Common myeloid progenitor, CD34-positive (primary cell): ENCODE data around the gene ELOVL6.
A peak's percentile ranks its signal among the peaks of the same experiment; 100 is the strongest.

Source experiments
- CTCF ChIA-PET: fragments of 350-600 bp; sonication (Branson Sonifier 250); formaldehyde crosslinking; loops from one replicate; lab custom pipeline; 2021; ENCODE audit warnings: antibody characterized with exemption; lab: Charles Lee
- POLR2A ChIA-PET: fragments of 350-600 bp; sonication (Branson Sonifier 250); formaldehyde crosslinking; loops from one replicate; lab custom pipeline; 2021; ENCODE audit warnings: antibody characterized with exemption; lab: Charles Lee
- DNase-seq, 3 donors: peaks; one replicate each; pipeline versions ENCODE4 v3.0.0 to v3.0.0-alpha.2; 2013
- H3K27ac ChIP-seq, 2 experiments: 1 replicate in 1 of 2; 2 replicates in 1 of 2; pipeline ENCODE4 v1.7.0; 2013; ENCODE audit warnings: inconsistent platforms in 2 of 2, low read length in 2 of 2, mild to moderate bottlenecking in 2 of 2, low read depth in 1 of 2, moderate library complexity in 1 of 2; ENCODE audit not compliant: severe bottlenecking in 2 of 2, insufficient read depth in 1 of 2, poor library complexity in 1 of 2
- H3K27me3 ChIP-seq, 5 experiments: replicated peaks in 2 of 5; 1 replicate in 3 of 5; 2 replicates in 2 of 5; pipeline versions ENCODE4 v1.6.1 to v1.7.0; 2013; ENCODE audit warnings: low read length in 4 of 5, mild to moderate bottlenecking in 2 of 5, moderate library complexity in 2 of 5, inconsistent platforms in 1 of 5; ENCODE audit not compliant: insufficient read depth in 5 of 5, control insufficient read depth in 4 of 5
- H3K36me3 ChIP-seq, 4 experiments: 1 replicate in 2 of 4; 2 replicates in 2 of 4; pipeline versions ENCODE4 v1.6.1 to v1.7.0; 2013; ENCODE audit warnings: low read length in 3 of 4, control low read depth in 1 of 4, mild to moderate bottlenecking in 1 of 4; ENCODE audit not compliant: control insufficient read depth in 4 of 4, insufficient read depth in 4 of 4
- H3K4me1 ChIP-seq, 4 experiments: 1 replicate in 3 of 4; 2 replicates in 1 of 4; pipeline versions ENCODE4 v1.6.1 to v1.7.1; 2013; ENCODE audit warnings: low read length in 3 of 4, mild to moderate bottlenecking in 3 of 4, control low read depth in 1 of 4, inconsistent platforms in 1 of 4, moderate library complexity in 1 of 4; ENCODE audit not compliant: control insufficient read depth in 4 of 4, insufficient read depth in 4 of 4; ENCODE audit errors: control extremely low read depth in 1 of 4
- H3K4me3 ChIP-seq, 7 experiments: 1 replicate in 4 of 7; 2 replicates in 3 of 7; pipeline versions ENCODE4 v1.5.1 to v1.7.0; 2013; ENCODE audit warnings: mild to moderate bottlenecking in 7 of 7, low read length in 6 of 7, moderate library complexity in 6 of 7, inconsistent platforms in 2 of 7, low read depth in 2 of 7, control low read depth in 1 of 7; ENCODE audit not compliant: insufficient read depth in 4 of 7, control insufficient read depth in 1 of 7; ENCODE audit errors: extremely low read depth in 1 of 7
- H3K9me3 ChIP-seq, 5 experiments: 1 replicate in 4 of 5; 2 replicates in 1 of 5; pipeline versions ENCODE4 v1.6.1 to v1.7.1; 2013; ENCODE audit warnings: low read length in 4 of 5, mild to moderate bottlenecking in 2 of 5, inconsistent platforms in 1 of 5, low read depth in 1 of 5, moderate library complexity in 1 of 5; ENCODE audit not compliant: control insufficient read depth in 4 of 5, insufficient read depth in 2 of 5; ENCODE audit errors: control extremely low read depth in 1 of 5
- WGBS: methylation state at CpG from one replicate; pipeline ENCODE4 v1.1.5; 2013; ENCODE audit not compliant: insufficient coverage; 5-methylcytosine and 5-hydroxymethylcytosine counted together

Gene ELOVL6

GRCh38 chr4:110211007-110211769, 12.8 kb upstream of the ELOVL6 start:
- CTCF ChIA-PET, result interaction anchor here (0.7 to 1.9 kb wide), 10 partner anchors 8 to 202 kb away, joined by 3 to 8 read pairs (median 4); no protein-coding TSS in a partner anchor
- H3K27ac ChIP-seq, result no peak overlapping the region
- H3K36me3 ChIP-seq, result no peaks in the 10 kb centered on the region
- DNase-seq, result peak; percentile 56 to 75 (median 73)
- H3K4me1 ChIP-seq, result no peaks in the 10 kb centered on the region
- H3K27me3 ChIP-seq, result no peaks in the 10 kb centered on the region
- peak overlapping the region in 1 of 7 experiments; percentile 30 for H3K4me3 ChIP-seq
- H3K9me3 ChIP-seq, result no peaks in the 10 kb centered on the region
- 53% methylated on average over 2 of the region's 13 CpGs for WGBS
- POLR2A ChIA-PET, result no interaction called here

DNA sequence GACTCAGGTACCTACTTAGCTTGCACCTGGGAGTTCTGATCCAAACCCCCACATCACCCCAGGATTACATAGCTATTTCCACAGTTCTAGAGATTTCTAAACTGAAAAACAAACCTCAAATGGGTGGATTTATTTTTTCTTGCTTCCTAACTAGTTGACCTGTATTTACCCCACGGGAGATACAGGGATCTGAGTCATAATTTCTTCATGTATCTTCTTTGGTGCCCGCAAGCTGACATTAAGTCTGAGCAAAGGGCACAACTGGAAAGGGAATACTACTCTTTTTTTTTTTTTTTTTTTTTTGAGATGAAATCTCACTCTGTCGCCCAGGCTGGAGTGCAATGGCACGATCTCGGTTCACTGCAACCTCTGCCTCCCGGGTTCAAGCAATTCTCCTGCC, 10.0 kb upstream of the ELOVL6 start:
- H3K4me3 ChIP-seq, result no peak overlapping the region
- ChIA-PET POLR2A (no interaction called here), CTCF (interaction anchor here (0.9 to 1.2 kb wide), 3 partner anchors 14 to 302 kb away, joined by 3 to 6 read pairs (median 3); no protein-coding TSS in a partner anchor)
- no peaks in the 10 kb centered on the region for H3K4me1 ChIP-seq
- no peak overlapping the region for H3K27ac ChIP-seq
- DNase-seq, result no peak
- H3K36me3 ChIP-seq, result no peaks in the 10 kb centered on the region
- 98% methylated on average over 4 of the region's 6 CpGs for WGBS
- H3K27me3 ChIP-seq, result no peaks in the 10 kb centered on the region
- no peaks in the 10 kb centered on the region for H3K9me3 ChIP-seq

DNA sequence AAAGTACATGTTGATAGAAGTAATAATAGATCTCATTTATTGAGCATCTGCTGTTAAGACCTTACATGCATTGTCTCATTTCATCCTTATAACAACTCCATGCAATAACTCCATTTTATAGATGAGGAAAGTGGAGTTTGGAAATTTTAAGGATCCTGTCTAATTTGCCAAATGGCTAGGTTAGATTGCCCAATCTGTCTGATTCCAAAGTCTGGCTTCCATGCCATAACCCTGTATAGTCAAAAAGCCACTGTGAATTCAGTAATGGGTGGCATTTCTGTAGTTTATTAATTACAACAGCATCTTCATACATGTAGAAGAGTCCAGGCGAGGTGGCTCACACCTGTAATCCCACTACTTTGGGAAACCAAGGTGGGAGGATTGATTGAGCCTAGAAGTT, 8.8 kb upstream of the ELOVL6 start:
- H3K27ac ChIP-seq, result no peak overlapping the region
- H3K4me3 ChIP-seq, result no peak overlapping the region
- no peaks in the 10 kb centered on the region for H3K36me3 ChIP-seq
- WGBS, result no CpG with 5 or more reads among the region's 1 CpG
- no peak for DNase-seq
- H3K9me3 ChIP-seq, result no peaks in the 10 kb centered on the region
- H3K27me3 ChIP-seq, result no peaks in the 10 kb centered on the region
- ChIA-PET POLR2A (no interaction called here), CTCF (interaction anchor here (1.0 kb wide), 2 partner anchors 15 to 158 kb away, joined by 3 to 4 read pairs; no protein-coding TSS in a partner anchor)
- H3K4me1 ChIP-seq, result no peaks in the 10 kb centered on the region

DNA sequence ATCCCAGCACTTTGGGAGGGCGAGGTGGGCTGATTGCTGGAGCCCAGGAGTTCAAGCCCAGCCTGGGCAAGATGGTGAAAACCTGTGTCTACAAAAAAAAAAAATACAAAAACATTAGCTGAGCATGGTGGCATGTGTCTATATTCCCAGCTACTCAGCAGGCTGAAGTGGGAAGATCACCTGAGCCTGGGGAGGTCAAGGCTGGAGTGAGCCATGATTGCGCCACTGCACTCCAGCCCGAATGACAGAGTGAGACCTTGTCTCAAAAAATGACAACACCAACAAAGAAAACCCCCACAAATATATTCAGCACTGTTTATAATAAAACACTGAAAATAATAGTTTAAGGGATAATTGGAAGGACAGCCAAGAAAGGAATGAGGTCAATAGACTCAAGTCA, 3.6 kb upstream of the ELOVL6 start:
- WGBS, result 100% methylated on average over 1 of the region's 3 CpGs
- no peak for DNase-seq
- Histone ChIP-seq H3K4me1 (peaks cover 5 to 16% (median 11%) of the 10 kb centered on the region in 4 experiments), H3K27me3 (no peaks in the 10 kb centered on the region), H3K4me3 (no peak overlapping the region), H3K9me3 (no peaks in the 10 kb centered on the region), H3K36me3 (no peaks in the 10 kb centered on the region), H3K27ac (no peak overlapping the region)
- POLR2A ChIA-PET, result no interaction called here
- CTCF ChIA-PET, result no interaction called here

DNA sequence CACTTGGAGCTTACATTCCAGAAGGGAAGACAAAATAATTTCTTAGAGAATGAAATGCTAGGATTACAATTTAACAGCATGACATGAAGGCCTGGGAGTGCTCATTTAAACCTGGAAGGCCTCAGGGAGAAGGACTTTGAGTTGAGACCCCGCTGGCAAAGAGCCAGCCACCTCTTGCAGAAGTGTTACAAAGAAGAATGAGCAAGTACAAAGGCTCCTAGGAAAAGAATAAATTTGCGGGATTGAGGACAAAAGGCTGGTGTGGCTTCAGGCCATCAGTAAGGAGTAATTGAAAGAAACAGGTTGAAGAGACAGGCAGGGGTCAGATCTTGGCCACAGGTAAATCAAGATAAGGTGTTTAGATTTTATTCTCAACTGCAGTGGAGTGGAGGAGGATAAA, 3.1 kb upstream of the ELOVL6 start:
- Histone ChIP-seq H3K27ac (no peak overlapping the region), H3K9me3 (no peaks in the 10 kb centered on the region), H3K4me1 (peaks cover 5 to 16% (median 11%) of the 10 kb centered on the region in 4 experiments), H3K4me3 (no peak overlapping the region), H3K27me3 (no peaks in the 10 kb centered on the region), H3K36me3 (no peaks in the 10 kb centered on the region)
- 100% methylated on average over 2 of the region's 2 CpGs for WGBS
- no peak for DNase-seq
- CTCF ChIA-PET, result no interaction called here
- POLR2A ChIA-PET, result no interaction called here

- Histone ChIP-seq H3K9me3 (no peaks in the 10 kb centered on the region), H3K27ac (no peak overlapping the region), H3K36me3 (no peaks in the 10 kb centered on the region), H3K27me3 (no peaks in the 10 kb centered on the region), H3K4me3 (no peak overlapping the region), H3K4me1 (peaks cover 8 to 21% (median 15%) of the 10 kb centered on the region in 4 experiments)
- CTCF ChIA-PET, result no interaction called here
- POLR2A ChIA-PET, result no interaction called here
- 83% methylated on average over 1 of the region's 2 CpGs for WGBS
- DNase-seq, result no peak
Measured at GRCh38 chr4:110200689-110201088, 2.3 kb upstream of the ELOVL6 start.

DNA sequence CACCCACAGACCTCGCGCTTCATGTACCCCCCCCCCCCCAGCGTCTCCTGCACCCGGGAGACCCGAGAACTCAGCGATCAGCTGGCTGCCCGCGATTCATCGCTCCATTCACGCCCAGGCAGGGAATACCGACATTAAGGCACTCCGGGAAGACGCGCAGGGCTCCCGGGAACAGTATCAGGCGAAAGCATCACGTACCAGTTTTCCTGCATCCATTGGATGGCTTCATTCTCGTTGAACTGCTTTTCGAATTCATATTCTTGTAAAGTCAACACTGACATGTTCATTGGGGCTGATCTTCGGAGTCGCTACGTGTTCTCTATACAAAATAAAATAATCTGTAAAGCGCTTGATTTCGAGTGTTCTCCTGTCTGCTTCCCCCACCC, 373 bp downstream of the ELOVL6 start:
- 0% methylated on average over 16 of the region's 24 CpGs for WGBS
- Histone ChIP-seq H3K27ac (peak overlapping the region in 1 of 2 experiments; percentile 89), H3K4me3 (peak overlapping the region; percentile 80 to 97 (median 88)), H3K36me3 (no peaks in the 10 kb centered on the region), H3K4me1 (peaks cover 9 to 46% (median 24%) of the 10 kb centered on the region in 4 experiments), H3K27me3 (no peaks in the 10 kb centered on the region), H3K9me3 (no peaks in the 10 kb centered on the region)
- DNase-seq, result peak in 1 of 3 donors; percentile 8
- CTCF ChIA-PET, result interaction anchor here (1.1 to 1.9 kb wide), 4 partner anchors 13 to 147 kb away, joined by 3 to 6 read pairs (median 4); no protein-coding TSS in a partner anchor
- POLR2A ChIA-PET, result interaction anchor here (0.6 kb wide), 1 partner anchor 71 kb away, joined by 3 read pairs; no protein-coding TSS in a partner anchor
